Stimulated activated CD8-positive, alpha-beta memory T cell treated with anti-CD3 and anti-CD28 coated beads, Interleukin-15, amount 100 ng/mL, for 1 hour (primary cell): ENCODE results near the gene IL4I1.

Experiments
- DNase-seq: peaks from one replicate; pipeline ENCODE4 v3.0.0-alpha.2; 2020; ENCODE audit warnings: low read depth

IL4I1 gene

DNA sequence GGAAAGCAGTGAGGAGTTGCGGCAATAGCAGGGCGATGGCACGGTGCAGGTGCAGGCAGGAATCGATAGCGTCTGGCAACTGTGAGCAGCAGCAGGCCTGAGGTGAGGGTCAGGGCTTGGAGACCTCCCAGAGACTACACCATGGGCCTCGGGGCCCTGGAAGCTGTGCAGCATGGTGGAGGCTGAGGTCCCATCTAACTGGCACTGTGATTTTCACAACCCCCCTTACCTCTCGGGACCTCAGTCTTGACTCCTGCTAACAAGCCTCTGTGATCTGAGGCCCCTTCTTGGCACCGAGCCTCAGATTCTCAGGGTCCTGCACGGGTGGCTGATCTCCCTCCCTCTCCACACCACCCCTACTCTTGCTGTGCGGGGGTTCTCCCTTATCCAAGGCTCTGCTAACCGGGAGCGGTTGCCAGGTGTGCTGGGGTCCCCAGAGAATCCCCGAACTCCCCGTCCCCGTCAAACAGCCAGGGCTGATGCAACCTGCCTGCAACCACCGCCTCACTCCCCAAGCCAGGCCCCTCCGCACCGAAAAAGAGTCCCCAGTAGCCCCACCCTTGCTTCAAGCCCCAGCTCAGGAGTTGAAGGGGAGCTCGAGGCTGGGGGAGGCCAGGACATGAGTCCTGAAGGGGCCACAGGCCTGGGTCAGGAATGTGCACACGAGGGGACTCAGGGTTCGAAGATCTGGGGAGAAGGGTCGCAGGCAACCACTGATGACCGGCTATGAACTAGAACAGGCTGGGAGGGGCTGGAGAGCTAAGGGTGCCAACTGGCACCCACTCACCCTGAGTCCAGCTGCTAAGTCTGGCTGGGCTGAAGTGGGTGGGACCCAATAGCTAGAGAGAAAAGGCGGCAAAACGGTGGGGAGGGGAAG is 27.6 kb upstream of the IL4I1 start:
- no peak for DNase-seq

GRCh38 chr19:49923055-49924003 is 26.6 kb upstream of the IL4I1 start:
- no peak for DNase-seq

DNA sequence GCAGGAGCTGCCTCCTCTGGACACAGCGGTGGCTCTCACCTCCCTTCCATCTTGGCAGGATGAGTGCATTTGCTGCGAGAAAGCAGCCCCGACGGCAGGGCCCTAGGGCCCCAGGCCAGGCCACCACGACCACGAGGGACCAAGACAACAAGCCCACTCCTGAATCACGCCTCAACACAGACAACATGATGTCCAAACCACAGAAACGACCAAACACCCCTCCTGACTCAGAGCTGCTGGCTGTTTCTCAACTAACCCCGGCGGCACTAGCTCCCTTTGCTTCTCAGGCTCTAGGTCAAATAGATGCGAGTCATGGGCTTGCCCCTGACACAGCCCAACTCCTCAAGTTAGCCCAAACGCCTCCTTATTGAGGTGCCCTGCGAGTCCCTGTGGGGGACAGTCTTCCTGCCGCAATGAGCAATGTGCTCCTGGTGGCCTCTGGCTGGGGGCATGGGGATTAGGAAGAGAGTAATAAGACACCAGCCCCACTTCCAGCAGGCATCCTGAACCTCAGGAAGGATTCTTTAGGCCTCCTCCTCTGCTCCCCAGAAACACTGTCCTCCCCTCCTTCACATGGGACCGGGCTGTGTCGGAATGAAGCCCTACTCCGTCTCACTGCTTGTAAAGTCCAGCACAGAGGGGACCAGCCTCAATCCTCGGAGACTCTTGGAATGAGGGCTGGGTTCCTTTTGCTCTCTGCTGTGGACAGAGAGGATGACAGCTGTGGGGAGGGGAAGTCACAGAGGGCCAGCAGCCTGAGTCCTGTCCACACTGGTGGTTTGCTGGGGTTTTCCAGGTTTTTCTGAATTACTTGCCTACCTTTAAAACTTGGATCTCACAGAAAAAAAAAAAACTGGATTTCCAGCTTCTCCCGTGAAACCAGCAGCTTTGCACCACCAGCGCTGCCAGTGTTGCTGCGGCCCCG is 25.4 kb upstream of the IL4I1 start:
- DNase-seq, result no peak

DNA sequence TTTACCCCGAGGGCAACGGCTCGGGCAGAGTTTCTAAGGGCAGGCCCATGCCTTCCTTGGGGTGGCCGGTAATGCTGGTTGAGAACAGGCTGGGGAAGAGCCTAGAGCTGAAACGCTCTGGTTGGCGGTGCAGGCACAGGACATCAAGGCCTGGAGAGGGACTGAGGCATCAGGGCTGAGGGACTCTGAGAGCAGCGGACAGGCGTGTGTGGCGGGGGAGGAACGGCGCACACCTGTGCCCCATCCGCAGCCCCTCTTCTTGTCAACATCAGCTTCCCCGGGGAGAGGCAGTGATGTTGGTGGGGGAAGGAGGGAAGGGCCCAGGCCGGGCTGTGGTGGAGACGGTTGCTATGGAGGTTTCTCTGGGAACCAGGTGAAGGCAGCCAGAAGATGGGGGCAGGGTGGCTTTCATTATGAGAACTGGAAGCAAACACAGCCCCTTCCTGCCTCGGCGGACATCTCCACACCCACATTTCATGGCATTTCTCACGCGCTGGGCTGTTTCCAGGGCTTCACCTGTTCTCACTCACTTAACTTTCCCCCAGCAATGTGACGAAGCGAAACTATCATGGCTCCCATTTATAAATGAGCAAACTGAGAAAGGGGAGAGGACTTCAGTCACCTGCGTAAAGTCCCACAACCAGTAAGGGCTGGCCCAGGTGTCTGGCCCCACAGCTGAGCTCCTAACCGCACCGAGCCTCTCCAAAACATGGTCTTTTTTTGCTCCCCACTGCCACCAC is 24.1 kb upstream of the IL4I1 start:
- no peak for DNase-seq

GRCh38 chr19:49918089-49918488 is 21.4 kb upstream of the IL4I1 start:
- no peak for DNase-seq

GRCh38 chr19:49916839-49917733 is 20.4 kb upstream of the IL4I1 start:
- no peak for DNase-seq

GRCh38 chr19:49915271-49915670 is 18.6 kb upstream of the IL4I1 start:
- no peak for DNase-seq

DNA sequence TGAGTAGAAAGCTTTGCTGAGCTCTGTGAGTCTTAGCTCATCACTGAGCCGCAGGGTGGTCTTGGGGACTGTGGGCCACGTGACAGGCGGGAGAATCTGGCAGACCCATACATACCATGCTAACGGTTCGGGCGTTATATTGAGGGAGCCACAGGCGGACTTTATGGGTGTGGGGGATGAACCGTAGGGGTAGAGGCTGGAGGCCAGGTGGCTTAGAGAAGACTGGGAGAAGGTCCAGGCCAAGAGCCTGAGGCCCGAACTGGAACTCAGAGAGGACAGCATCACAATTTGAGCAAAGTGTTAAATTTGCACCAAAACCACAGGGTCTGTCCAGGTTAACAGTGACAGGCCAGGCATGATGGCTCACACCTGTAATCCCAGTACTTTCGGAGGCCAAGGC is 17.0 kb upstream of the IL4I1 start:
- DNase-seq, result no peak

GRCh38 chr19:49912965-49913685 is 16.4 kb upstream of the IL4I1 start:
- no peak for DNase-seq

DNA sequence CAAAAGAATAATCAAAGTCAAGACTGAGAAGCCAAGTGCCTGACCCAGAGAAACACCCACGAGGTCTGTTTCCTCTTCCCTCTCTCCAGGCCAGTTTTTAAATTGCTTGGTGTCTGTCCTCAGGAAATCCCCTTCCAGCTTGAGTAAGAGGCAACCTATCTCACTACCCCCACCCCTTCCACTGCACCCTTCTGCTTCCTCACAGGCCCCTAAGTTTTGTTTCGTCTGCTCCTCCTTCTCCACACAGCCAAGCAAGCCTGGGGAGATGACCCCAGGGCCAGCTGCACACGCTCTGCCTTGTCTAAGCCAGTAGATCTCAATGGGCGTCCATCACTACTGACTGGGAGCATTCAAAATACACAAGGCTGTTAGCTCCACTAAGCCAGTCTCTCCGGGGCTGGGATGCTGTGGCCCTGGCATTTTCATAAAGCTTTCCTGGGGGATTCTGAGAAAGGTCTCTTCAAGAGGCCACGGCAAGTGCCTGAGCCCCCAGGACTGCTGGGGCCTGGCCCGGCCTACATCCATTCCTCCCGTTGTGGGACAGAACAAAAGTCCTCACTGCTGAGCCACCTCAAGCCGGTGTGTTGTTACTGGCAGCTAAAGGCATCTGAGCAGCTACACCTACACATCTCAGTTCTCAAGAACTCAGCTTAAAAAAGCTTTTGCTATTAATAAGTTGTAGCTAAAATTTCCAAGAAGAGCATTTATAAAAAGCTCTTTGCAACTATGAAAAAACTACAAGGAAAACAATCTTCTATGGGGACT is 14.9 kb upstream of the IL4I1 start:
- no peak for DNase-seq

DNA sequence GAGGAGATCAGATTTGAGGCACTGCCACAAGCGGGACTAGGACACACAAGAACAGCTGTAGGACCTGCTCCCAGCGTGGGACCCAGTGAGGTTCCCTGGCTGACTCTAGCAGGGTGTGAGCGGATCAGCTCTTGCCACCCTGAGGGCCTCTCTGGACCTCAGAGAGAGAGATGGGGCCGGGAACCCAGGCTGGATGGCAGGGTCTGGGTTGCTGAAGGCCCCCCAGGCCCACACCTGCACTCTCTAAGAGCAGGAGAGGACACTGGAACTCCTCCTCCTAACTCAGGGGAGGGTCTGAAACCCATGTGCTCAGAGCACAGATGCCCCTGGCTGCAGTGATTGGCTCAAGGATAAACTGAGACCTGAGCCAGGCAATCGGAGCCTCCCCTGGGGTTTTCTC is 13.5 kb upstream of the IL4I1 start:
- DNase-seq, result no peak

- no peak for DNase-seq
Measured at GRCh38 chr19:49908480-49909420, 12.1 kb upstream of the IL4I1 start.

GRCh38 chr19:49907745-49908446 is 11.2 kb upstream of the IL4I1 start:
- DNase-seq, result no peak

DNA sequence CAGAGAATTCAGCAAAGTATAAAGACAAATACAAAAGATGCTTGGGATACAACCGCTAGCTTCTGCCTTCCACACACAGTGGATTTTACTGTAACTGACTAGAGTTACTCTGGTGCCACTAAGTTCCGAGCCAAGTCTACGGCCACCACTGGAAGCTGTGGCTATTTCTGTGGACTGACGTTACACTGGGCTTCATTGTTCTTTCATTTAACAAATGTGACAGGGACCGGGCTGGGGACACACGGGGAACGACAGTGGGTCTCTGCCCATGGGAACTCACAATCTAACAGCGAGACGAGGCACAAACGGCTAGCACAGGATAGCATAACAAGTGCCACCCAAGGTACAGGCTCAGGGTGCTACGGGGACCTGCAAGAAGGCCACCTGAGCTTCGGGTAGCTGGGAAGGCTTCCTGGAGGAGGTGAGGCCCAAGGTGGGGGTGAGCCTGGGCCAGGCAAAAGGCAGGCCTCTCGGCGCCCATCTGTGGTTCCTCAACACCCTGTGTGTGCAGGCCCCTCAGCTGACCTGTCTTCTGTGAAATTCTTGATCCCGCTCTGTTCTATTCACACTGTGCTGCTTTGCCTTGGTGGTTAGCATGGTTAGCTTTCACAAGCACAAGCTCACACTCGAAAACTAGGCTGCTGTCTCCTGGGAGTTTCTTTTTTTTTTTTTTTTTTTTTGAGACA is 10.3 kb upstream of the IL4I1 start:
- no peak for DNase-seq

DNA sequence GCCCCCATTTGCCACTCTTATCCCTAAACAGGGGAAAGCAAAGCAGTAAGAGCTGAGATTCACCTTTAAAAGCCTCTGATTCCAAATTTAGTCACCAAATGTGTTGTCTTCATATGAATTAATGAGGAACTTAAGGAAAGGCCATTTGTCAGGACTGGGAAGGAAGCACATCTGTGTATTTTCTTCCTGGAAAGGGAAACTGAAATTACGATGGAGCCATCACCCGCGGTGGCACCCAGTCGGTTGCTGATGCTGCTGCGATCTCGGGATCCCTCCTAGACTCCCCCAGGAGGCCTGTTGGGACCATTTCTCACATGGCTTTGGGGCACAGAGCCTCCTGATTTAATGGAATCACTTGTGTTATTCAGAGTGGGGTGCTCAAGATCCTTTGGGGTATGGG is 7.4 kb upstream of the IL4I1 start:
- DNase-seq, result no peak

- no peak for DNase-seq
Measured at GRCh38 chr19:49895566-49896297, 955 bp downstream of the IL4I1 start.
